ENCODE data around the gene STARD7. TPM values are rescaled to one million over a fixed set of nuclear protein-coding genes. Genes with fewer than 3 reads are reported as not detected.
A peak's percentile ranks its signal among the peaks of the same experiment; 100 is the strongest.

STARD7 gene
- total and polyA plus RNA-seq, 2 of the 13 experiments (the other 11 are each of a cell fraction or from before 2014, with no cell fraction given) = 88.2 to 300 TPM

DNA sequence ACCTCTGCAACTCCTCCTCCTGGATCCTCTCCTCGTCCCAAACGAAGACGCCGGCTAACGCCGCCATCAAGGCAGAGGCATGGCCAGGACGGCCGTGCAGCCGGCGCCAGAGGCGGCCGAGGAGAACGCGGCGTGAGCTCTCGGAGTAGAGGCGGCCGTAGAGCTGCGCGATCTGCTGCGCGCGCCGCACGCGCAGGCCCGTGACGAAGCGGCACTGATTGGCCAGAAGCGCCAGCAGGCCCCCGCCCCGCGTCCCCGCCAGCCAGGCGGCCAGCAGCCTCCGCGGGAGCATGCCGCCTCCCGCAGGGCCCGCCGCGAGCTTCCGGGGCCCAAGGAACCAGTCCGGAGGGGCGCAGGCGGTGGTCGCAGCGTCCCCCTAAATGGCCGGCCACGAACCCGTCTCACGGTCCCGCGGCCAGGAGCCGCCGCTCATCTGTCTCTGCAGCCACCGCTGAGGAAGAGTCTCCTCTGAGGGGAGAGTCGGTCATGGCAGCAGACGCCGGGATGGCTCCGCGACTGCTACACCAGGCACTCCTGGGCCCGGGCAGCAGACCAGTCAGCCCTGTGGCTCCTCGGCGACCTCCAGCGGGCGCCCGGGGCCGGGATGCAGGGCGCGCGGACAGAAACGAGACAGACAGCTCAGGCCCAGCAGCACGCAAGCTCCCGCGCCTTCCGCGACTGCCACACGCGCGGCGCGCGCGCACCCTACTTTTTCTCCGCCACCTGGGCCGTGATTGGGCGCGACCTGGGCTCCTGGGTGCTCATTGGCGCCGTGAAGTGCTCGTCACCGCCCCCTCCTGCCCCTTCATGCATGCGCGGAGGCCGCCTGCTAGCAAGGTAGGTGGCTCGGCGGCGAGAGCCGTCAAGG lies at the start of gene STARD7 (continued):
- TF ChIP-seq PPARG (CRISPR knock-in tag; conservative IDR thresholded peaks at IDR 0.05) (peak; percentile 8; the same call in 1 of the 2 replicates), RBFOX2 (IDR thresholded peaks at IDR 0.05; ENCODE audit: low read depth, low read length) (peak; percentile 100), HOXA3 (CRISPR knock-in tag; IDR thresholded peaks at IDR 0.05) (peak; percentile 96), ZNF605 (CRISPR knock-in tag; IDR thresholded peaks at IDR 0.05) (peak; percentile 91), CREM (IDR thresholded peaks at IDR 0.05) (peak; percentile 65; the same call in 1 of the 2 replicates), CREM (CRISPR knock-in tag; IDR thresholded peaks at IDR 0.05) (no peak), ZNF335 (CRISPR knock-in tag; IDR thresholded peaks at IDR 0.05) (no peak; the same call in 1 of the 2 replicates), ZNF205 (CRISPR knock-in tag; IDR thresholded peaks at IDR 0.05) (no peak; the same call in 1 of the 2 replicates), SRY (CRISPR knock-in tag; IDR thresholded peaks at IDR 0.05) (peak; percentile 91), GTF2F1 (IDR thresholded peaks at IDR 0.05; ENCODE audit: low read length) (no peak), MAFF (IDR thresholded peaks at IDR 0.05; ENCODE audit: low read depth, low read length) (no peak), ZNF619 (CRISPR knock-in tag; IDR thresholded peaks at IDR 0.05) (peak; percentile 98), IKZF1 (IDR thresholded peaks at IDR 0.05) (no peak), ATF1 (CRISPR knock-in tag; IDR thresholded peaks at IDR 0.05) (peak; percentile 65)
- TF ChIP-seq, protein P1, sequence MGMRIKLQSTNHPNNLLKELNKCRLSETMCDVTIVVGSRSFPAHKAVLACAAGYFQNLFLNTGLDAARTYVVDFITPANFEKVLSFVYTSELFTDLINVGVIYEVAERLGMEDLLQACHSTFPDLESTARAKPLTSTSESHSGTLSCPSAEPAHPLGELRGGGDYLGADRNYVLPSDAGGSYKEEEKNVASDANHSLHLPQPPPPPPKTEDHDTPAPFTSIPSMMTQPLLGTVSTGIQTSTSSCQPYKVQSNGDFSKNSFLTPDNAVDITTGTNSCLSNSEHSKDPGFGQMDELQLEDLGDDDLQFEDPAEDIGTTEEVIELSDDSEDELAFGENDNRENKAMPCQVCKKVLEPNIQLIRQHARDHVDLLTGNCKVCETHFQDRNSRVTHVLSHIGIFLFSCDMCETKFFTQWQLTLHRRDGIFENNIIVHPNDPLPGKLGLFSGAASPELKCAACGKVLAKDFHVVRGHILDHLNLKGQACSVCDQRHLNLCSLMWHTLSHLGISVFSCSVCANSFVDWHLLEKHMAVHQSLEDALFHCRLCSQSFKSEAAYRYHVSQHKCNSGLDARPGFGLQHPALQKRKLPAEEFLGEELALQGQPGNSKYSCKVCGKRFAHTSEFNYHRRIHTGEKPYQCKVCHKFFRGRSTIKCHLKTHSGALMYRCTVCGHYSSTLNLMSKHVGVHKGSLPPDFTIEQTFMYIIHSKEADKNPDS (CRISPR knock-in tag; IDR thresholded peaks at IDR 0.05) = peak; percentile 93
- TF ChIP-seq, protein P2, sequence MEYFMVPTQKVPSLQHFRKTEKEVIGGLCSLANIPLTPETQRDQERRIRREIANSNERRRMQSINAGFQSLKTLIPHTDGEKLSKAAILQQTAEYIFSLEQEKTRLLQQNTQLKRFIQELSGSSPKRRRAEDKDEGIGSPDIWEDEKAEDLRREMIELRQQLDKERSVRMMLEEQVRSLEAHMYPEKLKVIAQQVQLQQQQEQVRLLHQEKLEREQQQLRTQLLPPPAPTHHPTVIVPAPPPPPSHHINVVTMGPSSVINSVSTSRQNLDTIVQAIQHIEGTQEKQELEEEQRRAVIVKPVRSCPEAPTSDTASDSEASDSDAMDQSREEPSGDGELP (IDR thresholded peaks at IDR 0.05; ENCODE audit: borderline replicate concordance, low read depth) = peak; percentile 37; the same call in 1 of the 2 replicates
- TF ChIP-seq, protein P3, sequence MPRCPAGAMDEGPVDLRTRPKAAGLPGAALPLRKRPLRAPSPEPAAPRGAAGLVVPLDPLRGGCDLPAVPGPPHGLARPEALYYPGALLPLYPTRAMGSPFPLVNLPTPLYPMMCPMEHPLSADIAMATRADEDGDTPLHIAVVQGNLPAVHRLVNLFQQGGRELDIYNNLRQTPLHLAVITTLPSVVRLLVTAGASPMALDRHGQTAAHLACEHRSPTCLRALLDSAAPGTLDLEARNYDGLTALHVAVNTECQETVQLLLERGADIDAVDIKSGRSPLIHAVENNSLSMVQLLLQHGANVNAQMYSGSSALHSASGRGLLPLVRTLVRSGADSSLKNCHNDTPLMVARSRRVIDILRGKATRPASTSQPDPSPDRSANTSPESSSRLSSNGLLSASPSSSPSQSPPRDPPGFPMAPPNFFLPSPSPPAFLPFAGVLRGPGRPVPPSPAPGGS (CRISPR knock-in tag; IDR thresholded peaks at IDR 0.05) = peak; percentile 98
- TF ChIP-seq, protein P4, sequence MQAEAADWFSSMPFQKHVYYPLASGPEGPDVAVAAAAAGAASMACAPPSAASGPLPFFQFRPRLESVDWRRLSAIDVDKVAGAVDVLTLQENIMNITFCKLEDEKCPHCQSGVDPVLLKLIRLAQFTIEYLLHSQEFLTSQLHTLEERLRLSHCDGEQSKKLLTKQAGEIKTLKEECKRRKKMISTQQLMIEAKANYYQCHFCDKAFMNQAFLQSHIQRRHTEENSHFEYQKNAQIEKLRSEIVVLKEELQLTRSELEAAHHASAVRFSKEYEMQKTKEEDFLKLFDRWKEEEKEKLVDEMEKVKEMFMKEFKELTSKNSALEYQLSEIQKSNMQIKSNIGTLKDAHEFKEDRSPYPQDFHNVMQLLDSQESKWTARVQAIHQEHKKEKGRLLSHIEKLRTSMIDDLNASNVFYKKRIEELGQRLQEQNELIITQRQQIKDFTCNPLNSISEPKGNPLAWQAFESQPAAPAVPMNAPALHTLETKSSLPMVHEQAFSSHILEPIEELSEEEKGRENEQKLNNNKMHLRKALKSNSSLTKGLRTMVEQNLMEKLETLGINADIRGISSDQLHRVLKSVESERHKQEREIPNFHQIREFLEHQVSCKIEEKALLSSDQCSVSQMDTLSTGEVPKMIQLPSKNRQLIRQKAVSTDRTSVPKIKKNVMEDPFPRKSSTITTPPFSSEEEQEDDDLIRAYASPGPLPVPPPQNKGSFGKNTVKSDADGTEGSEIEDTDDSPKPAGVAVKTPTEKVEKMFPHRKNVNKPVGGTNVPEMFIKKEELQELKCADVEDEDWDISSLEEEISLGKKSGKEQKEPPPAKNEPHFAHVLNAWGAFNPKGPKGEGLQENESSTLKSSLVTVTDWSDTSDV (CRISPR knock-in tag; IDR thresholded peaks at IDR 0.05) = peak; percentile 63; the same call in 1 of the 2 replicates
- TF ChIP-seq, protein P5, sequence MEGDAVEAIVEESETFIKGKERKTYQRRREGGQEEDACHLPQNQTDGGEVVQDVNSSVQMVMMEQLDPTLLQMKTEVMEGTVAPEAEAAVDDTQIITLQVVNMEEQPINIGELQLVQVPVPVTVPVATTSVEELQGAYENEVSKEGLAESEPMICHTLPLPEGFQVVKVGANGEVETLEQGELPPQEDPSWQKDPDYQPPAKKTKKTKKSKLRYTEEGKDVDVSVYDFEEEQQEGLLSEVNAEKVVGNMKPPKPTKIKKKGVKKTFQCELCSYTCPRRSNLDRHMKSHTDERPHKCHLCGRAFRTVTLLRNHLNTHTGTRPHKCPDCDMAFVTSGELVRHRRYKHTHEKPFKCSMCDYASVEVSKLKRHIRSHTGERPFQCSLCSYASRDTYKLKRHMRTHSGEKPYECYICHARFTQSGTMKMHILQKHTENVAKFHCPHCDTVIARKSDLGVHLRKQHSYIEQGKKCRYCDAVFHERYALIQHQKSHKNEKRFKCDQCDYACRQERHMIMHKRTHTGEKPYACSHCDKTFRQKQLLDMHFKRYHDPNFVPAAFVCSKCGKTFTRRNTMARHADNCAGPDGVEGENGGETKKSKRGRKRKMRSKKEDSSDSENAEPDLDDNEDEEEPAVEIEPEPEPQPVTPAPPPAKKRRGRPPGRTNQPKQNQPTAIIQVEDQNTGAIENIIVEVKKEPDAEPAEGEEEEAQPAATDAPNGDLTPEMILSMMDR (CRISPR knock-in tag; IDR thresholded peaks at IDR 0.05) = peak; percentile 54; the same call in 1 of the 2 replicates
